ENCODE measurements around the gene PPP1R12A.
"Not testable (repeated sequence)": the region's sequence is repeated elsewhere in the genome, so short reads cannot be mapped to it uniquely, and the experiment has no call there.

The PPP1R12A gene

GRCh38 chr12:79826267-79827128, 108.4 kb downstream of the PPP1R12A start:
- Mint-ChIP-seq H3K9me3 (no peaks in the 10 kb centered on the region), H3K27ac (no peak overlapping the region)

GRCh38 chr12:79822475-79822874, 112.4 kb downstream of the PPP1R12A start:
- H3K4me3 Mint-ChIP-seq: no peak overlapping the region
- H3K27ac Mint-ChIP-seq: no peak overlapping the region
- peaks cover 26% of the 10 kb centered on the region for H3K4me1 Mint-ChIP-seq (ENCODE audit: low read depth)
- H3K36me3 Mint-ChIP-seq (ENCODE audit: low read depth): peaks cover 49% of the 10 kb centered on the region
- no peaks in the 10 kb centered on the region for H3K9me3 Mint-ChIP-seq
- H3K27me3 Mint-ChIP-seq: no peaks in the 10 kb centered on the region

More at GRCh38 chr12:79826267-79827128, 108.4 kb downstream of the PPP1R12A start:
- H3K4me1 Mint-ChIP-seq (ENCODE audit: low read depth): peaks cover 26% of the 10 kb centered on the region
- H3K4me3 Mint-ChIP-seq: no peak overlapping the region
- no peaks in the 10 kb centered on the region for H3K27me3 Mint-ChIP-seq
- H3K36me3 Mint-ChIP-seq (ENCODE audit: low read depth): peaks cover 50% of the 10 kb centered on the region

- Mint-ChIP-seq H3K36me3 (ENCODE audit: low read depth) (peaks cover 56% of the 10 kb centered on the region), H3K27me3 (no peaks in the 10 kb centered on the region), H3K9me3 (no peaks in the 10 kb centered on the region), H3K4me3 (no peak overlapping the region), H3K27ac (no peak overlapping the region), H3K4me1 (ENCODE audit: low read depth) (peaks cover 15% of the 10 kb centered on the region)
These were observed 116.0 kb downstream of the PPP1R12A start for GRCh38 chr12:79818856-79819255.

GRCh38 chr12:79784366-79785065, 150.4 kb downstream of the PPP1R12A start:
- not testable (repeated sequence) for H3K4me3 Mint-ChIP-seq, H3K9me3 Mint-ChIP-seq, H3K27me3 Mint-ChIP-seq
- peaks cover 10% of the 10 kb centered on the region for H3K4me1 Mint-ChIP-seq (ENCODE audit: low read depth)
- H3K27ac Mint-ChIP-seq: peak overlapping the region; percentile 43
- peaks cover 55% of the 10 kb centered on the region for H3K36me3 Mint-ChIP-seq (ENCODE audit: low read depth)

GRCh38 chr12:79782172-79782900, 152.6 kb downstream of the PPP1R12A start:
- H3K27me3 Mint-ChIP-seq: no peaks in the 10 kb centered on the region
- H3K27ac Mint-ChIP-seq: peak overlapping the region; percentile 69
- H3K4me3 Mint-ChIP-seq: no peak overlapping the region
- H3K36me3 Mint-ChIP-seq (ENCODE audit: low read depth): peaks cover 44% of the 10 kb centered on the region
- no peaks in the 10 kb centered on the region for H3K9me3 Mint-ChIP-seq
- H3K4me1 Mint-ChIP-seq (ENCODE audit: low read depth): peaks cover 10% of the 10 kb centered on the region

- Mint-ChIP-seq H3K36me3 (ENCODE audit: low read depth) (peaks cover 40% of the 10 kb centered on the region), H3K27me3 (no peaks in the 10 kb centered on the region), H3K4me1 (ENCODE audit: low read depth) (peaks cover 10% of the 10 kb centered on the region), H3K4me3 (no peak overlapping the region), H3K9me3 (no peaks in the 10 kb centered on the region), H3K27ac (no peak overlapping the region)
These were observed 156.0 kb downstream of the PPP1R12A start for GRCh38 chr12:79778802-79779448.

- H3K27me3 Mint-ChIP-seq: no peaks in the 10 kb centered on the region
- H3K4me1 Mint-ChIP-seq (ENCODE audit: low read depth): no peaks in the 10 kb centered on the region
- H3K4me3 Mint-ChIP-seq: no peak overlapping the region
- H3K9me3 Mint-ChIP-seq: no peaks in the 10 kb centered on the region
- peaks cover 31% of the 10 kb centered on the region for H3K36me3 Mint-ChIP-seq (ENCODE audit: low read depth)
- H3K27ac Mint-ChIP-seq: no peak overlapping the region
These were observed 158.8 kb downstream of the PPP1R12A start for GRCh38 chr12:79776111-79776510.

- no peak overlapping the region for H3K27ac Mint-ChIP-seq
- no peaks in the 10 kb centered on the region for H3K9me3 Mint-ChIP-seq
- peaks cover 28% of the 10 kb centered on the region for H3K36me3 Mint-ChIP-seq (ENCODE audit: low read depth)
- H3K4me3 Mint-ChIP-seq: no peak overlapping the region
- H3K4me1 Mint-ChIP-seq (ENCODE audit: low read depth): no peaks in the 10 kb centered on the region
- H3K27me3 Mint-ChIP-seq: no peaks in the 10 kb centered on the region
These were observed 159.4 kb downstream of the PPP1R12A start for GRCh38 chr12:79775355-79776027.

GRCh38 chr12:79773896-79774295, 161.0 kb downstream of the PPP1R12A start:
- no peak overlapping the region for H3K4me3 Mint-ChIP-seq
- no peaks in the 10 kb centered on the region for H3K4me1 Mint-ChIP-seq (ENCODE audit: low read depth)
- peaks cover 23% of the 10 kb centered on the region for H3K36me3 Mint-ChIP-seq (ENCODE audit: low read depth)
- H3K27ac Mint-ChIP-seq: no peak overlapping the region
- H3K9me3 Mint-ChIP-seq: no peaks in the 10 kb centered on the region
- no peaks in the 10 kb centered on the region for H3K27me3 Mint-ChIP-seq

GRCh38 chr12:79769860-79770485, 164.9 kb downstream of the PPP1R12A start:
- Mint-ChIP-seq H3K27ac (no peak overlapping the region), H3K9me3 (no peaks in the 10 kb centered on the region), H3K27me3 (no peaks in the 10 kb centered on the region), H3K4me3 (no peak overlapping the region), H3K4me1 (ENCODE audit: low read depth) (no peaks in the 10 kb centered on the region), H3K36me3 (ENCODE audit: low read depth) (peaks cover 10% of the 10 kb centered on the region)

GRCh38 chr12:79769189-79769859, 165.6 kb downstream of the PPP1R12A start:
- Mint-ChIP-seq H3K4me3 (no peak overlapping the region), H3K4me1 (ENCODE audit: low read depth) (no peaks in the 10 kb centered on the region), H3K27ac (no peak overlapping the region), H3K36me3 (ENCODE audit: low read depth) (peaks cover 5% of the 10 kb centered on the region), H3K9me3 (no peaks in the 10 kb centered on the region), H3K27me3 (no peaks in the 10 kb centered on the region)

- no peak overlapping the region for H3K27ac Mint-ChIP-seq
- H3K36me3 Mint-ChIP-seq (ENCODE audit: low read depth): no peaks in the 10 kb centered on the region
- H3K27me3 Mint-ChIP-seq: no peaks in the 10 kb centered on the region
- no peak overlapping the region for H3K4me3 Mint-ChIP-seq
- H3K4me1 Mint-ChIP-seq (ENCODE audit: low read depth): no peaks in the 10 kb centered on the region
- no peaks in the 10 kb centered on the region for H3K9me3 Mint-ChIP-seq
These were observed 168.0 kb downstream of the PPP1R12A start for GRCh38 chr12:79766705-79767464.

GRCh38 chr12:79765157-79765556, 169.7 kb downstream of the PPP1R12A start:
- Mint-ChIP-seq H3K27me3 (no peaks in the 10 kb centered on the region), H3K9me3 (no peaks in the 10 kb centered on the region), H3K27ac (no peak overlapping the region), H3K36me3 (ENCODE audit: low read depth) (no peaks in the 10 kb centered on the region), H3K4me3 (no peak overlapping the region), H3K4me1 (ENCODE audit: low read depth) (no peaks in the 10 kb centered on the region)

All from stimulated activated naive CD8-positive, alpha-beta T cell treated with anti-CD3 and anti-CD28 coated beads, Interleukin-15, Interleukin-2, amounts not matched to agents 100 ng/mL and 50 ng/mL, for 24 hours (primary cell).